ENCODE results near the gene SLC35E1. TPM values are rescaled to one million over a fixed set of nuclear protein-coding genes. Genes with fewer than 3 reads are reported as not detected.

Gene SLC35E1
- total RNA-seq, 1 experiment from 2014 or later, result 49.1 TPM

- no peak for DNase-seq (ENCODE audit: low read depth, low spot score)
- Histone ChIP-seq H3K4me1 (ENCODE audit: control insufficient read depth in 1 of 2, insufficient read depth in 2 of 2, low read length in 2 of 2) (peaks cover 6 to 9% of the 10 kb centered on the region in 2 experiments), H3K9ac (ENCODE audit: low read length) (no peak overlapping the region), H3K4me3 (replicated peaks in 1 of 2; ENCODE audit: low read depth in 1 of 2, low read length in 2 of 2) (no peak overlapping the region), H3K36me3 (ENCODE audit: control insufficient read depth in 1 of 2, insufficient read depth in 2 of 2, low read length in 2 of 2) (peaks cover 17 to 24% of the 10 kb centered on the region in 2 experiments; a peak in 3 of 4 replicates), H2AFZ (ENCODE audit: low read depth, low read length, poor library complexity, severe bottlenecking) (no peak overlapping the region), H3K27ac (ENCODE audit: low read depth, low read length) (no peak overlapping the region), H3K27me3 (ENCODE audit: insufficient read depth, low read length) (no peaks in the 10 kb centered on the region), H4K20me1 (ENCODE audit: insufficient read depth) (no peaks in the 10 kb centered on the region), H3K79me2 (ENCODE audit: insufficient read depth, low read length) (peaks cover 94% of the 10 kb centered on the region), H3K9me2 (ENCODE audit: insufficient read depth) (no peaks in the 10 kb centered on the region), H3K9me3 (ENCODE audit: control insufficient read depth in 1 of 2, insufficient read depth in 1 of 2, low read depth in 1 of 2, low read length in 2 of 2) (no peaks in the 10 kb centered on the region), H3K4me2 (ENCODE audit: low read length) (no peak overlapping the region)
- no TSS peak for BruUV-seq (replicated peaks)
- intact Hi-C loops (cut with micrococcal nuclease), result no loop called here
- no peak for TF ChIP-seq POLR2AphosphoS5 (IDR thresholded peaks at IDR 0.05; ENCODE audit: low read depth, low read length)
- TF ChIP-seq SRF (IDR thresholded peaks at IDR 0.05; ENCODE audit: low read depth), result no peak
- TF ChIP-seq ELF1 (IDR thresholded peaks at IDR 0.05; ENCODE audit: borderline replicate concordance, low read depth), result no peak
- RAD21 ChIA-PET (ENCODE audit: low non-redundant PET in 1 of 2, low total read pairs in 2 of 2, uncharacterized antibody in 2 of 2, unreplicated experiment in 2 of 2), result no interaction called here
- POLR2A ChIA-PET, result no interaction called here
- CTCF ChIA-PET, result no interaction called here
- no peak for ATAC-seq
These were observed 7.2 kb upstream of the SLC35E1 start for GRCh38 chr19:16579381-16579780.

GRCh38 chr19:16577531-16577985 is 5.3 kb upstream of the SLC35E1 start:
- H3K9ac ChIP-seq (ENCODE audit: low read length), result no peak overlapping the region
- intact Hi-C loops (cut with micrococcal nuclease), result no loop called here
- H3K9me2 ChIP-seq (ENCODE audit: insufficient read depth), result no peaks in the 10 kb centered on the region
- H3K36me3 ChIP-seq (ENCODE audit: control insufficient read depth in 1 of 2, insufficient read depth in 2 of 2, low read length in 2 of 2), result peaks cover 17 to 24% of the 10 kb centered on the region in 2 experiments; a peak in 3 of 4 replicates
- ChIA-PET CTCF (no interaction called here), RAD21 (ENCODE audit: low non-redundant PET in 1 of 2, low total read pairs in 2 of 2, uncharacterized antibody in 2 of 2, unreplicated experiment in 2 of 2) (no interaction called here), POLR2A (no interaction called here)
- no peak for DNase-seq (ENCODE audit: low read depth, low spot score)
- no peak for TF ChIP-seq SP1 (IDR thresholded peaks at IDR 0.05; ENCODE audit: low read depth)
- TF ChIP-seq YY1 (IDR thresholded peaks at IDR 0.05; ENCODE audit: extremely low read depth, insufficient replicate concordance, low read depth, low read length), result no peak
- TF ChIP-seq EZH2phosphoT487 (IDR thresholded peaks at IDR 0.05; ENCODE audit: borderline replicate concordance), result no peak
- TF ChIP-seq ZBTB33 (IDR thresholded peaks at IDR 0.05; ENCODE audit: extremely low read depth, insufficient replicate concordance, low read length), result no peak
- TF ChIP-seq SRF (IDR thresholded peaks at IDR 0.05; ENCODE audit: low read depth), result no peak
- TF ChIP-seq ELF1 (IDR thresholded peaks at IDR 0.05; ENCODE audit: borderline replicate concordance, low read depth), result no peak
- H2AFZ ChIP-seq (ENCODE audit: low read depth, low read length, poor library complexity, severe bottlenecking), result no peak overlapping the region
- peaks cover 93% of the 10 kb centered on the region for H3K79me2 ChIP-seq (ENCODE audit: insufficient read depth, low read length)
- H3K4me2 ChIP-seq (ENCODE audit: low read length), result no peak overlapping the region
- ATAC-seq, result no peak
- H4K20me1 ChIP-seq (ENCODE audit: insufficient read depth), result no peaks in the 10 kb centered on the region
- H3K27ac ChIP-seq (ENCODE audit: low read depth, low read length), result no peak overlapping the region
- H3K4me3 ChIP-seq (replicated peaks in 1 of 2; ENCODE audit: low read depth in 1 of 2, low read length in 2 of 2), result no peak overlapping the region
- H3K9me3 ChIP-seq (ENCODE audit: control insufficient read depth in 1 of 2, insufficient read depth in 1 of 2, low read depth in 1 of 2, low read length in 2 of 2), result no peaks in the 10 kb centered on the region
- H3K27me3 ChIP-seq (ENCODE audit: insufficient read depth, low read length), result no peaks in the 10 kb centered on the region
- H3K4me1 ChIP-seq (ENCODE audit: control insufficient read depth in 1 of 2, insufficient read depth in 2 of 2, low read length in 2 of 2), result peaks cover 3 to 12% of the 10 kb centered on the region in 2 experiments; a peak in 2 of 4 replicates
- BruUV-seq (replicated peaks), result no TSS peak
